GM19324 (cell line): ENCODE results near the gene NRXN3.

Experiments used
- ATAC-seq: cut with Tn5 transposase; IDR thresholded peaks from one replicate; pipeline ENCODE4 v1.9.1; 2021; ENCODE audit warnings: mild to moderate bottlenecking, moderate library complexity; ENCODE audit not compliant: unreplicated experiment, low FRiP score

The NRXN3 gene

GRCh38 chr14:79473651-79474050, 1303.5 kb downstream of the NRXN3 start:
- no peak for ATAC-seq

- no peak for ATAC-seq
Observed at GRCh38 chr14:79475887-79476532, 1305.8 kb downstream of the NRXN3 start.

GRCh38 chr14:79476552-79476951, 1306.4 kb downstream of the NRXN3 start:
- ATAC-seq, result no peak

DNA sequence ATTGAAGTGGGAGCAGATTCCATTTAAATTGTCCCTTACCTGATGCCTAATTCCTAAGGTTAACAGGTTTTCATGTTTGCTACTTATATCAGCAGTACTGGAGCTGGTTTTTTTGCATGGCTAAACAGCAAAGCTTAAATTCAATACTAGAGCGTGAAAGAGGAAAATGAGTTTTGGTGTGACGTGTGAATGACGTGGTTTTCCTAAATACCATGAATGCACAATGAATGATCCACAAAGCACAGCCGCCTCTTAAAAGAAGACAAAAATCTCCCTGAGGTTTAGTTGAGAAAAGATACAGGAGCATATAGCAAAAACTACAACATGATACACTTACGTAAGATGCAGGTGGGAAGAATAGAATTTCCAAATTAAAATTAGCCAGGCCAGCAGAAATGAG, 1310.0 kb downstream of the NRXN3 start:
- no peak for ATAC-seq

- no peak for ATAC-seq
Observed at GRCh38 chr14:79482825-79483224, 1312.7 kb downstream of the NRXN3 start.

- ATAC-seq, result no peak
Observed at GRCh38 chr14:79483477-79484388, 1313.6 kb downstream of the NRXN3 start.

DNA sequence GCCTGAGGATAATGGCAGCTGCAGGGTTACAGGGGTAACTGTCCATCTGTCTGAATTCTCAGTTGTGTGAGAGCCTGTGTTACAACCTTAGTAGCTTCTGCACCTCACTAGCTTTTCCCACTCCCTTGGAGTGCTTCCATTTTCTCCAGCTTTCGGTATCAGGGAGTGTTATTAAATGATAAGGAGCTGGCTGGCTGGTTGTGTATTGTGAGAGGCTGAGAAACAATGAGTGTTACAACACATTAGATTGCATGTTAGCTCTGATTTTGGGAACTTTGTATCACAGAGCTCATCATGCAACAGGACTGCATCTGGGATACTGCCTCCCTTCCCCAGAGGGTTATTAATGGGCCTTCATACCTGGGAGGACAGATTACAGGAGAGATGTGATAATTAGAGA, 1317.5 kb downstream of the NRXN3 start:
- ATAC-seq, result no peak

- ATAC-seq, result no peak
Observed at GRCh38 chr14:79491161-79491560, 1321.0 kb downstream of the NRXN3 start.

GRCh38 chr14:79493081-79493645, 1323.0 kb downstream of the NRXN3 start:
- no peak for ATAC-seq

GRCh38 chr14:79496701-79497100, 1326.5 kb downstream of the NRXN3 start:
- no peak for ATAC-seq

DNA sequence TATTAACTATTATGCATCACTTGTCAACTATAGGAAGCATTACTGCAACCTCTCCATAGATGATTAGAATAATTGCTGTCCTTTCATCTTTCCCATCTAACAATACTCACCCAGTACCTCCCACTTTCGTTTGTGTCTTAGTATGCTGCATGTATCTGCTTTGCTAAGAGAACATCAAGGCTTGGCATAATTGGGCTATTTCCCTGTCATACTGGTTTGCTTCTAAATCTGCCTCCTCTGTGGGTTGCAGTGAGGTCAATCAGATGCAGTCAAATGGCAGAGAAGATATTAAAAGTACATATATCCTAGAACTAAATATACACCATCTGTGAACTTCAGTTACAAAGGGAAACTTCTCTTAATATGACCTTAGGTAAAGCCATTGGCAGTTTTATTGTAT, 1330.3 kb downstream of the NRXN3 start:
- no peak for ATAC-seq

GRCh38 chr14:79502136-79502750, 1332.1 kb downstream of the NRXN3 start:
- no peak for ATAC-seq

DNA sequence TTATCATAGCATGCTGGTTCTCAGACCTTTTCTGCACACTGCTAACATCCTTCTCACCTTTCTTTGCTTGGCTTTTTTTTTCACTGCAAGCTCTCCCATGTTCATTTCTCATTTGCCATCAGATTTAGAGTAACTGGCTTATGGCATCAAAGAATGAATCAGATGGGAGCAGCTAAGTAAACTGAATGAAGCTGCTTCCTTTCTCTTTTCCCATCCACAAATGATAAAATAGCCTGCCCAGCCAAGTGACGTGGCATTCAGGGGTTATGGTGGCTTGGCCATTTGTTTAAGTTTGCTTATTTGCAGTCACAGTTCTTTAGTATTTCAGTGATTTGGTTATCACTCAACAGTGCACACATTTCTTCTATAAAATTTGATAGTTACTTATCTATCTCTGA, 1332.6 kb downstream of the NRXN3 start:
- no peak for ATAC-seq

- ATAC-seq, result no peak
Observed at GRCh38 chr14:79510659-79511058, 1340.5 kb downstream of the NRXN3 start.

- no peak for ATAC-seq
Observed at GRCh38 chr14:79511146-79511545, 1341.0 kb downstream of the NRXN3 start.

GRCh38 chr14:79513446-79513845, 1343.3 kb downstream of the NRXN3 start:
- no peak for ATAC-seq

DNA sequence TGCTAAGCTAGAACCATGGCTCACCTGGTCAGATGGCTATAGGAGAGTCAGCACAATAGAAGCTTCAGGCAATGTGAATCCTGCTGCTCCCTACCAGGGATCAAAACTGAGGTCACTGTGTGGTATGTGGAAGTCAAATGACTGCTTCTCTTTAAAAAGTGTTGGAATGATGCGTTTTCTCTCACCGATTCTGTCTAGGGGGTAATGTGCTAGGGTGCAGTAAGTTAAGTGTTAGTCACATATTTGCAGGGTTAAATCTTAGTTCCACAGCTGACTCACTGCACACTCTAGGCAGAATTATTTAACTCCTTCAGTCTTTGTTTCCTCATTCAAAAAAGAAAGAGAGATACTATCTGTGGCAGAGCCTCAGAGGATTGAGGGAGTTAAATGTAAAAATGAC, 1344.5 kb downstream of the NRXN3 start:
- no peak for ATAC-seq

GRCh38 chr14:79515158-79515557, 1345.0 kb downstream of the NRXN3 start:
- no peak for ATAC-seq

DNA sequence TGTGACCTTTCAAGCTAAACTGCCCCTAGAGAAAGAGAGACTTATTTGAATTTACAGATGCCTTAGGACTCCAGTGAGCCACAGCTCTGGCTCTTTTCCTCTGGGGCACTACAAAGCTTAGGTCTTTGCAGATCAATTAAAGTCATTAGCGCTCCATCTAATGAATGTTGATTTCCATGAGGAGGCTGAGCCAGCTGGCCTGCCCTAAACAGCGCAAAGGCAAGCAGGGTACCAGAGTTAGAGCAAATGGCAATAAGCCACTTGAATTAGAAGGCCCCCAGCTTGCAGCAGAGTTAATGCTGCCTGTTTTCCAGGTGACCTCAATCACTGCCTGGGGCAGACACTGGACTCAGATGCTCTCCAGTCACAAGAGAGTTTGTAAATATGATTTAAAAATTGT, 1345.8 kb downstream of the NRXN3 start:
- no peak for ATAC-seq

- ATAC-seq, result no peak
Observed at GRCh38 chr14:79525416-79525815, 1355.2 kb downstream of the NRXN3 start.

DNA sequence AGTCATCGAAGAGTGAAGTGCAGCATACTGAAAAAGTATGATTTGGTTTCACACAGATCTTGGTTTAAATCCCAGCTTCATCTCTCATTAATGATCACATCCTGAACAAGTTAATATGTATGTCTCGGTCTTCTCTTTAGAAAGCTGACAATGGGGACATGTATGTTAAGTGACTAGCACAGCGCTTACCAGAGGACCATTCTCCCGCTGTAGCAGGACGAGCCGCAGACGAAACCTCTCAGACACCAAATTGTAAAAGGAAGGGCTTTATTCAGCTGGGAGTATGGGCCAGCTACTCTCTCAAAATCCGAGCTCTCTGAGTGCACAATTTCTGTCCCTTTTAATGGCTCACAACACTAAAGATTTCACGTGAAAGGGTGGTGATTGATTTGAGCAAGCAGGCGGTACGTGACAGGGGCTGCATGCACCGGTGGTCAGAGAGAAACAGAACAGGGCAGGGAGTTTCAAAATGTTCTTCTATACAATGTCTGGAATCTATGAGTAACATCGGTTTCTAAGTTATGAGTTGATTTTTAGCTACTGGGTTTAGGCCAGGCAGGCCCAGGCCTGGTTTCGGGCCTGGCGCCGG, 1358.7 kb downstream of the NRXN3 start:
- no peak for ATAC-seq
